ENCODE results near the gene IL1B.

DNA sequence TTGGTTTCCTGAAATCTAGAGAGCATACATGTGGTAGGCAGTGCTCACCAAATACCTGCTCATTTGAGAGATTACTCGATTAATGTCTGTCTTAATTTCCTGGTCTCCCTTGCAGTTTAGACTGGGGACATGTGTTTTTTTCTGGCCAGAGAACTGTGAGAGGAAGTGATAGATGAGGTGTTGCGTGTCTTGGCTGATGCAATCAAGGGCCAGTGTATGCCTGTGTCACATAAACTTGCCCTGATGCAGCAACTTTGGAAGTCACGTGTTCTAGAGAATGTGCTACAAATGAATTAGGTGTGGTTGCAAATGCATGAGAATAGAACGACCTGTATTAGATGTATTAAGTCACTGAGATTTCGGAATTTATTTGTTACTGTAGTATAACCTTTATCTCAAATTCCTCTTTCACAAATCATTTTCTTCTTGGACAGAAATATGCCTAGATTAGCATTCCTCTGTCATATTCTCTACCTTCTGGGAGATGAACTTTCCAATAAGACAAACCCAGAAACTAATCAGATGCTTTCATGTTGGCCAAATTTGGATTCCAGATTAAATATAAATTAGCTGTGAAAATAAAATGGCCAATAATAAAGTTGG, 42.3 kb downstream of the IL1B start:
- TF ChIP-seq, protein P1, sequence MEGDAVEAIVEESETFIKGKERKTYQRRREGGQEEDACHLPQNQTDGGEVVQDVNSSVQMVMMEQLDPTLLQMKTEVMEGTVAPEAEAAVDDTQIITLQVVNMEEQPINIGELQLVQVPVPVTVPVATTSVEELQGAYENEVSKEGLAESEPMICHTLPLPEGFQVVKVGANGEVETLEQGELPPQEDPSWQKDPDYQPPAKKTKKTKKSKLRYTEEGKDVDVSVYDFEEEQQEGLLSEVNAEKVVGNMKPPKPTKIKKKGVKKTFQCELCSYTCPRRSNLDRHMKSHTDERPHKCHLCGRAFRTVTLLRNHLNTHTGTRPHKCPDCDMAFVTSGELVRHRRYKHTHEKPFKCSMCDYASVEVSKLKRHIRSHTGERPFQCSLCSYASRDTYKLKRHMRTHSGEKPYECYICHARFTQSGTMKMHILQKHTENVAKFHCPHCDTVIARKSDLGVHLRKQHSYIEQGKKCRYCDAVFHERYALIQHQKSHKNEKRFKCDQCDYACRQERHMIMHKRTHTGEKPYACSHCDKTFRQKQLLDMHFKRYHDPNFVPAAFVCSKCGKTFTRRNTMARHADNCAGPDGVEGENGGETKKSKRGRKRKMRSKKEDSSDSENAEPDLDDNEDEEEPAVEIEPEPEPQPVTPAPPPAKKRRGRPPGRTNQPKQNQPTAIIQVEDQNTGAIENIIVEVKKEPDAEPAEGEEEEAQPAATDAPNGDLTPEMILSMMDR (IDR thresholded peaks at IDR 0.05) = no peak
- TF ChIP-seq POLR2A (IDR thresholded peaks at IDR 0.05) (no peak), POLR2AphosphoS5 (IDR thresholded peaks at IDR 0.05) (no peak)
